ENCODE results near the gene GSS. TPM values are rescaled to one million over a fixed set of nuclear protein-coding genes. Genes with fewer than 3 reads are reported as not detected.

Gene GSS
- total RNA-seq, 1 experiment from 2014 or later: 131 TPM

DNA sequence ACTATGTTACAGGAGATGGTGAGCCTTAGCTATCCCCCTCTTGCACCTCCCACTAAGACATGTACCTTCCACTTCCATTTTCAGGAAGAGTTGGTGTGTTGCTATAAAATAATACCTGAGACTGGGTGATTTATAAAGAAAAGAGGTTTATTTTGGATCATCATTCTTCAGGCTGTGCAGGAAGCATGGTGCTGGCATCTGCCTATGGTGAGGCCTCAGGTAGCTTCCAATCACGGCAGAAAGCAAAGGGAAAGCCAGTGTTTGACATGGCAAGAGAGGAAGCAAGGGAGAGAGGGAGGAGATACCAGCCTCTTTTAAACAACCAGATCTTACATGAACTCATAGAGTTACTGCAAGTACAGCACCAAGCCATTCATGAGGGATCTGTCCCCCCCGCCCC lies 32.2 kb downstream of the GSS start:
- peaks cover 83% of the 10 kb centered on the region for H3K36me3 ChIP-seq (ENCODE audit: low read depth)
- H3K9me2 ChIP-seq (ENCODE audit: insufficient read depth): no peaks in the 10 kb centered on the region
- no peaks in the 10 kb centered on the region for H3K27me3 ChIP-seq (ENCODE audit: insufficient read depth, low read depth)
- no peaks in the 10 kb centered on the region for H4K20me1 ChIP-seq (ENCODE audit: insufficient read depth)
- POLR2A ChIA-PET (ENCODE audit: unreplicated experiment): interaction anchor here (1.0 kb wide), 1 partner anchor 16 kb away, joined by 3 read pairs; no protein-coding TSS in a partner anchor
- no TSS peak for BruUV-seq (replicated peaks)
- CTCF ChIA-PET: no interaction called here
- peak overlapping the region; percentile 64 for H3K4me2 ChIP-seq
- TF ChIP-seq, protein P1, sequence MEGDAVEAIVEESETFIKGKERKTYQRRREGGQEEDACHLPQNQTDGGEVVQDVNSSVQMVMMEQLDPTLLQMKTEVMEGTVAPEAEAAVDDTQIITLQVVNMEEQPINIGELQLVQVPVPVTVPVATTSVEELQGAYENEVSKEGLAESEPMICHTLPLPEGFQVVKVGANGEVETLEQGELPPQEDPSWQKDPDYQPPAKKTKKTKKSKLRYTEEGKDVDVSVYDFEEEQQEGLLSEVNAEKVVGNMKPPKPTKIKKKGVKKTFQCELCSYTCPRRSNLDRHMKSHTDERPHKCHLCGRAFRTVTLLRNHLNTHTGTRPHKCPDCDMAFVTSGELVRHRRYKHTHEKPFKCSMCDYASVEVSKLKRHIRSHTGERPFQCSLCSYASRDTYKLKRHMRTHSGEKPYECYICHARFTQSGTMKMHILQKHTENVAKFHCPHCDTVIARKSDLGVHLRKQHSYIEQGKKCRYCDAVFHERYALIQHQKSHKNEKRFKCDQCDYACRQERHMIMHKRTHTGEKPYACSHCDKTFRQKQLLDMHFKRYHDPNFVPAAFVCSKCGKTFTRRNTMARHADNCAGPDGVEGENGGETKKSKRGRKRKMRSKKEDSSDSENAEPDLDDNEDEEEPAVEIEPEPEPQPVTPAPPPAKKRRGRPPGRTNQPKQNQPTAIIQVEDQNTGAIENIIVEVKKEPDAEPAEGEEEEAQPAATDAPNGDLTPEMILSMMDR (conservative IDR thresholded peaks at IDR 0.05): no peak
- no peak for TF ChIP-seq EZH2 (IDR thresholded peaks at IDR 0.05; ENCODE audit: low read depth)
- intact Hi-C loops (cut with micrococcal nuclease; ENCODE audit: unreplicated experiment): loop anchor here (2.0 kb wide), 1 partner anchor 17 kb away; no protein-coding TSS in a partner anchor
- 0 out of 2 replicates have a peak, but pooled peaks cover 4% of the 10 kb centered on the region for H3K9me3 ChIP-seq (ENCODE audit: insufficient read depth, low read depth)
- H3K27ac ChIP-seq: peak overlapping the region; percentile 89
- DNase-seq: no peak
- H3K4me3 ChIP-seq: peak overlapping the region; percentile 19; the same call in 1 of the 2 replicates
- H3K79me2 ChIP-seq (ENCODE audit: low read depth): 0 out of 2 replicates have a peak, but pooled peaks cover 4% of the 10 kb centered on the region
- no peak overlapping the region for H2AFZ ChIP-seq
- H3K4me1 ChIP-seq (replicated peaks; ENCODE audit: insufficient read depth): peaks cover 76% of the 10 kb centered on the region
- H3F3A ChIP-seq (ENCODE audit: insufficient read depth, low read depth): peaks cover 69% of the 10 kb centered on the region

DNA sequence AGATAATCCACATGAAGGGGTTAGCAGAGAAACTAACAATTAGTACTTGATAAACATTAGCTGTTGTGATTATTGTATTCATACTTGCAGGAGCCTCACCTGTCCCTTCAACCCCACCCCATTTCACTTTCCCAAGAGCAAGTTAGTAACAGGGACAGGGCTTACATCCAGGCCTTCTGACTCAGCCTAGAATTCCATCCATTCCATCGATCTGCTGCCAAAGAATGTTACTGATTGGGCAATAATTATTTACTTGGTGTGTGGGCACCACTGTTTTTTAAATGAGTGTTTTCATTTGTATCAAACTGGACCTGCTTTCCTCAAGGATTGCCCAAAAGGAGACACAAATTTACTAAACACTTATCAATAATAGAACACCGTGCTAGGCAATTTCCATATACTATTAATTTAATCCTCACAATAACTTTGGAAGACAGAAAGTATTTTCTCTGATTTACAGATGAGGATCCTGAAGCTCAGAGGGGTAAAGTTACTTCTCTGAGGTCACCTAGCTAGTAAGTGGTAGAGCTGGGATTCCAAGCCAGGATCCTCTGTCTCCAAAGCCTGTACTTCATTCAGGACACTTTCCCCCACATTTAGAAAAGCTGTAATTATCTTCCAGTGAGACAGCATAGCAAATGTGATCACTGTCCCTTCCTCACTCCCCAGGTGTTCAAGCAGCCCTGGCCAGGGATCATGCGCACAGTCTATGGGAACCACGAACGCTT lies 32.8 kb downstream of the GSS start:
- DNase-seq: peak; percentile 65 to 96
- no peaks in the 10 kb centered on the region for H4K20me1 ChIP-seq (ENCODE audit: insufficient read depth)
- peak overlapping the region; percentile 89 for H3K27ac ChIP-seq
- peaks cover 82% of the 10 kb centered on the region for H3K36me3 ChIP-seq (ENCODE audit: low read depth)
- H3K4me3 ChIP-seq: peak overlapping the region; percentile 19; the same call in 1 of the 2 replicates
- ChIA-PET CTCF (no interaction called here), POLR2A (ENCODE audit: unreplicated experiment) (interaction anchor here (0.6 to 1.0 kb wide), 2 partner anchors 15 to 208 kb away, joined by 3 to 4 read pairs; no protein-coding TSS in a partner anchor)
- H3F3A ChIP-seq (ENCODE audit: insufficient read depth, low read depth): peaks cover 65% of the 10 kb centered on the region
- TF ChIP-seq, protein P1 (conservative IDR thresholded peaks at IDR 0.05): no peak
- no peak for TF ChIP-seq EZH2 (IDR thresholded peaks at IDR 0.05; ENCODE audit: low read depth)
- peak overlapping the region; percentile 64 for H3K4me2 ChIP-seq
- no peaks in the 10 kb centered on the region for H3K9me2 ChIP-seq (ENCODE audit: insufficient read depth)
- peaks cover 76% of the 10 kb centered on the region for H3K4me1 ChIP-seq (replicated peaks; ENCODE audit: insufficient read depth)
- BruUV-seq (replicated peaks): no TSS peak
- H2AFZ ChIP-seq: no peak overlapping the region
- H3K9me3 ChIP-seq (ENCODE audit: insufficient read depth, low read depth): 0 out of 2 replicates have a peak, but pooled peaks cover 4% of the 10 kb centered on the region
- intact Hi-C loops (cut with micrococcal nuclease; ENCODE audit: unreplicated experiment): loop anchor here (1.0 to 2.0 kb wide), 2 partner anchors 16 to 47 kb away; partner anchors contain the start of gene ACSS2
- H3K79me2 ChIP-seq (ENCODE audit: low read depth): 0 out of 2 replicates have a peak, but pooled peaks cover 4% of the 10 kb centered on the region
- no peaks in the 10 kb centered on the region for H3K27me3 ChIP-seq (ENCODE audit: insufficient read depth, low read depth)

DNA sequence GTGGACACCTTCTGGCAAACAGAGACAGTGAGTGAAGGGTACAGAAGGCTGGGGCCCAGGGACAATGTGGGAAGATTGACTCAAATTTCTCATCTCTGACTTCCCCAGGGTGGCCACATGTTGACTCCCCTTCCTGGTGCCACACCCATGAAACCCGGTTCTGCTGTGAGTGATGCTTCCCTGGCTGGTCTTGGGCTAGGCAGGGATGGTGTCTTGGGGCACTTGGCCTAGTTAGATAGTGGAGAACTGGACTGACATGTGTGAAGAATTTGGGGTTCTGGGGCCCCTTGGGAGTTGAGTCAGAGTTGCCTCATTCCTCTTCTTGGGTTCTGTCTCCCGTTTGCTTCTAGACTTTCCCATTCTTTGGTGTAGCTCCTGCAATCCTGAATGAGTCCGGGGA lies 34.2 kb downstream of the GSS start:
- intact Hi-C loops (cut with micrococcal nuclease; ENCODE audit: unreplicated experiment): no loop called here
- Histone ChIP-seq H3K9me2 (ENCODE audit: insufficient read depth) (no peaks in the 10 kb centered on the region), H3K27ac (peak overlapping the region; percentile 89), H2AFZ (no peak overlapping the region), H3F3A (ENCODE audit: insufficient read depth, low read depth) (peaks cover 61% of the 10 kb centered on the region), H3K79me2 (ENCODE audit: low read depth) (0 out of 2 replicates have a peak, but pooled peaks cover 4% of the 10 kb centered on the region), H3K4me2 (peak overlapping the region; percentile 64), H3K4me1 (replicated peaks; ENCODE audit: insufficient read depth) (peaks cover 72% of the 10 kb centered on the region), H3K27me3 (ENCODE audit: insufficient read depth, low read depth) (no peaks in the 10 kb centered on the region), H3K4me3 (no peak overlapping the region), H3K9me3 (ENCODE audit: insufficient read depth, low read depth) (0 out of 2 replicates have a peak, but pooled peaks cover 4% of the 10 kb centered on the region), H4K20me1 (ENCODE audit: insufficient read depth) (no peaks in the 10 kb centered on the region), H3K36me3 (ENCODE audit: low read depth) (peaks cover 79% of the 10 kb centered on the region)
- CTCF ChIA-PET: no interaction called here
- peak in 1 of 2 experiments; percentile 42 for DNase-seq
- POLR2A ChIA-PET (ENCODE audit: unreplicated experiment): no interaction called here
- BruUV-seq (replicated peaks): no TSS peak
- no peak for TF ChIP-seq EZH2 (IDR thresholded peaks at IDR 0.05; ENCODE audit: low read depth)
- TF ChIP-seq, protein P1 (conservative IDR thresholded peaks at IDR 0.05): no peak
